ENCODE measurements around the gene FABP7. TPM values are rescaled to one million over a fixed set of nuclear protein-coding genes. Genes with fewer than 3 reads are reported as not detected.

FABP7 gene
- total RNA-seq, 1 donor from 2014 or later: not detected

DNA sequence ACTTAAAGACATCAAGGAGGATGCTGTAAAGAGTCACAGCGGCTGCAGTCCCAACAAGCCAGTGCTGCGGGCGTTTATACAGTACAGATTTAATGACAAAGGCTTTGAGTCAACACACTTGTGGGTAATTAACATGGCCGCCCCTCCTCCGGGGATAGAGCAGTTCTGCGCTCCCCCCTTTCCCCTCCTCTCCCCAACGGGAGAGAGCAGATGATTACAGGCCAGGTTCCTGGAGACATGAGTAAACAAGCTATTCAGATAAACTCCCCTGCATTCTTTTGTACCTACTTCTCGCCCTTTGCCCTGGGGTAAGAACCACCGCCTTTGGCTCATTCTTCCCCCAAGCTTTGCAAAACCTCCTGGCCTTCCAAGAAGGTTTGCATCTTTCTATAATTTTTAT is 23.6 kb upstream of the FABP7 start:
- H3K36me3 Mint-ChIP-seq (ENCODE audit: unreplicated experiment): no peaks in the 10 kb centered on the region
- no peak overlapping the region for H3K4me3 Mint-ChIP-seq (ENCODE audit: unreplicated experiment)
- H3K9me3 Mint-ChIP-seq (ENCODE audit: unreplicated experiment): no peaks in the 10 kb centered on the region
- no peak for TF ChIP-seq CTCF (IDR thresholded peaks at IDR 0.05)
- H3K27ac Mint-ChIP-seq (ENCODE audit: unreplicated experiment): no peak overlapping the region
- peaks cover 32% of the 10 kb centered on the region for H3K27me3 Mint-ChIP-seq (ENCODE audit: unreplicated experiment)
- no peaks in the 10 kb centered on the region for H3K4me1 Mint-ChIP-seq (ENCODE audit: unreplicated experiment)
- no peak for DNase-seq (ENCODE audit: extremely low spot score, unreplicated experiment)

DNA sequence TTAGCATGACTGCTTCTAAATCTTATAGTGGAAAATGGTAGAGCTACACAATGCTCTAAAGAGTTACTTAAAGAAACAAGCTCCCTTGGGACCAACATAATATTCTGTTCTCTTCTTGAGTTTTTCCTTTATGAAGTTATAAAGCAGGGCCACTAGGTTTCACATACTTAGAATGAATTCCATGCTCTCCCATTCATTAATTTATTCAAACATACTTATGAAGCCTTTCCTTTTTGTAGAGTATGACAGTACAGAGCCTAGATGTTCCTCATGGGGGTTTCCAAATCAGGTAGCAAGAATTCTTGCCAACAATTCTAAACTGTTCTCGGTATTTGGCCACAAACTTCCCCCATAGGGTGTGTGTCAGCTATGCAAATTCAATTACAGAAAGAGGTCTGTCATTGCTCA is 20.6 kb upstream of the FABP7 start:
- Mint-ChIP-seq H3K4me1 (ENCODE audit: unreplicated experiment) (no peaks in the 10 kb centered on the region), H3K27ac (ENCODE audit: unreplicated experiment) (no peak overlapping the region), H3K4me3 (ENCODE audit: unreplicated experiment) (no peak overlapping the region), H3K27me3 (ENCODE audit: unreplicated experiment) (peaks cover 37% of the 10 kb centered on the region), H3K9me3 (ENCODE audit: unreplicated experiment) (no peaks in the 10 kb centered on the region), H3K36me3 (ENCODE audit: unreplicated experiment) (no peaks in the 10 kb centered on the region)
- TF ChIP-seq CTCF (IDR thresholded peaks at IDR 0.05): no peak
- DNase-seq (ENCODE audit: extremely low spot score, unreplicated experiment): no peak

DNA sequence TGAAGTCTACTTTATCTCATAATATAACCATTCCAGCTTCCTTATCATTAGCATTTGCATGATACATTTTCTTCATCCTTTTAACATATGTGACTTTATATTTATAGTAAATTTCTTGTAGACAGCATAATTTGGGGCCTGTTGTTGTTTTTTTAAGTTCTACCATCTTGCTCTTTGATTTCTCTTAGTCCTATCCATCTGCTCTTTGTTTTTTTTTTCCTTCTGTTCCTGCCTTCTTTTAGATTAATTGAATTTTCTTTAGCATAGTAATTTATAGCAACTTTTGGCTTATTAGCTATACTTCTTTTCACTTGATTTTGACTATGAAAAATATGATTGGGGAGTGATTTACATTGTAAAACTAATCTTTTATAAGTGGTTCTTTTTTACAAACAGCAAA is 19.2 kb upstream of the FABP7 start:
- H3K27me3 Mint-ChIP-seq (ENCODE audit: unreplicated experiment): peaks cover 34% of the 10 kb centered on the region
- no peak overlapping the region for H3K4me3 Mint-ChIP-seq (ENCODE audit: unreplicated experiment)
- no peak for TF ChIP-seq CTCF (IDR thresholded peaks at IDR 0.05)
- H3K36me3 Mint-ChIP-seq (ENCODE audit: unreplicated experiment): no peaks in the 10 kb centered on the region
- no peaks in the 10 kb centered on the region for H3K4me1 Mint-ChIP-seq (ENCODE audit: unreplicated experiment)
- DNase-seq (ENCODE audit: extremely low spot score, unreplicated experiment): no peak
- no peaks in the 10 kb centered on the region for H3K9me3 Mint-ChIP-seq (ENCODE audit: unreplicated experiment)
- H3K27ac Mint-ChIP-seq (ENCODE audit: unreplicated experiment): no peak overlapping the region

GRCh38 chr6:122766256-122766655 is 13.3 kb upstream of the FABP7 start:
- no peaks in the 10 kb centered on the region for H3K36me3 Mint-ChIP-seq (ENCODE audit: unreplicated experiment)
- no peak overlapping the region for H3K4me3 Mint-ChIP-seq (ENCODE audit: unreplicated experiment)
- DNase-seq (ENCODE audit: extremely low spot score, unreplicated experiment): no peak
- no peak for TF ChIP-seq CTCF (IDR thresholded peaks at IDR 0.05)
- no peaks in the 10 kb centered on the region for H3K4me1 Mint-ChIP-seq (ENCODE audit: unreplicated experiment)
- H3K27me3 Mint-ChIP-seq (ENCODE audit: unreplicated experiment): peaks cover 45% of the 10 kb centered on the region
- H3K27ac Mint-ChIP-seq (ENCODE audit: unreplicated experiment): no peak overlapping the region
- no peaks in the 10 kb centered on the region for H3K9me3 Mint-ChIP-seq (ENCODE audit: unreplicated experiment)

DNA sequence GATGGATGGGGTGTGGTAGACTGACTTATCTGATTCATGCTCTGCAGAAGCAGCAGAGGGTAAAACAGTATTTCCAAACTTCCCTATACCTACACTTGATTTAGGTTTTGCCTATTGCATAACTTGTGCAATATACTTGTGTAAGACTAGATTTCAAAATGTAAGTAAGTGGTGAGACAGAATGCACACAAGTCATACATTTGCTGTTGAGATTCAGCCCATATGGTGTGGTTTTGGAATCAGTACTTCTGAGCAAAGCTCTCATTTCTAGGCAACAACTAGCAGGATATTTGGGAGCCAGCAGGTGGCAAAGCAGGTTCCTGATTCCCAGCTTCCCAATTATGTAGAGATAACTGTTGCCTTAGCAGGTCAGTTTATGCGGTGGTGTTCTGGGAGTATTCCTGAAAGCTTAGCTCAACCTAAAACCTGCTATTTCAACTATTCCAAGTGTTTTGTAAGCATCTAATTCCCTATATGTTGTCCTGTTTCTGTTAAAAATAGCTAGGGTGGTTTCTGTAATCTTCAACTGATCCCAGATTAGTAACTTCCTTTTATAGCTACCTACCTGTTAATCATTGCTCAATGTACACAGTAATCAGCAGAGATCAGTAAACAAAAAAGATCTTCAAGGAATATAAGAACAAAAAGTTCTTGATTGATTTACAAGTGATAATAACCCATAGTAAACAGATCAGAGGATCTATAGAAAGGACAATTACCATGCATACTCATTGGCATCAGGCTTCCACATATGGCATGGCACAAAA is 8.5 kb upstream of the FABP7 start:
- DNase-seq (ENCODE audit: extremely low spot score, unreplicated experiment): no peak
- H3K9me3 Mint-ChIP-seq (ENCODE audit: unreplicated experiment): peaks cover 4% of the 10 kb centered on the region
- H3K36me3 Mint-ChIP-seq (ENCODE audit: unreplicated experiment): no peaks in the 10 kb centered on the region
- H3K4me1 Mint-ChIP-seq (ENCODE audit: unreplicated experiment): no peaks in the 10 kb centered on the region
- TF ChIP-seq CTCF (IDR thresholded peaks at IDR 0.05): no peak
- peaks cover 39% of the 10 kb centered on the region for H3K27me3 Mint-ChIP-seq (ENCODE audit: unreplicated experiment)
- H3K27ac Mint-ChIP-seq (ENCODE audit: unreplicated experiment): no peak overlapping the region
- H3K4me3 Mint-ChIP-seq (ENCODE audit: unreplicated experiment): no peak overlapping the region

Measured in osteocyte (in vitro differentiated cells).